NCI-H2227 treated with DMSO at 0.1 percent for 48 hours (cell line): Measurements from ENCODE around the gene C3orf38.
"Not testable (repeated sequence)": the region's sequence is repeated elsewhere in the genome, so short reads cannot be mapped to it uniquely, and the experiment has no call there.

ENCODE experiments used
- DNase-seq: peaks from one replicate; lab custom pipeline; 2025; lab: John Stamatoyannopoulos, UW

Gene C3orf38

GRCh38 chr3:88149509-88150362 lies at the start of gene C3orf38:
C3orf38 (plus strand) TSS chr3:88149959; CDS start chr3:88150053, 94 bp downstream.
- DNase-seq = peak; percentile 76

GRCh38 chr3:88101142-88101541 lies 48.6 kb upstream of the C3orf38 start:
- no peak for DNase-seq

GRCh38 chr3:88105325-88105724 lies 44.4 kb upstream of the C3orf38 start:
- DNase-seq = no peak

GRCh38 chr3:88112289-88112688 lies 37.5 kb upstream of the C3orf38 start:
- no peak for DNase-seq

GRCh38 chr3:88113311-88114162 lies 36.2 kb upstream of the C3orf38 start:
- DNase-seq = peak; percentile 39

GRCh38 chr3:88114878-88115549 lies 34.7 kb upstream of the C3orf38 start:
- no peak for DNase-seq

GRCh38 chr3:88117683-88118082 lies 32.1 kb upstream of the C3orf38 start:
- DNase-seq = no peak

- not testable (repeated sequence) for DNase-seq
These were observed 31.2 kb upstream of the C3orf38 start for GRCh38 chr3:88118603-88119002.

- no peak for DNase-seq
These were observed 26.2 kb upstream of the C3orf38 start for GRCh38 chr3:88123526-88123925.

- DNase-seq = no peak
These were observed 18.1 kb upstream of the C3orf38 start for GRCh38 chr3:88131695-88132094.

GRCh38 chr3:88132894-88133293 lies 16.9 kb upstream of the C3orf38 start:
- no peak for DNase-seq

GRCh38 chr3:88133711-88134263 lies 16.0 kb upstream of the C3orf38 start:
- DNase-seq = no peak

GRCh38 chr3:88137836-88138235 lies 11.9 kb upstream of the C3orf38 start:
- no peak for DNase-seq

GRCh38 chr3:88141458-88142083 lies 8.2 kb upstream of the C3orf38 start:
- no peak for DNase-seq

GRCh38 chr3:88142094-88142624 lies 7.6 kb upstream of the C3orf38 start:
- DNase-seq = no peak

GRCh38 chr3:88147261-88147660 lies 2.5 kb upstream of the C3orf38 start:
- no peak for DNase-seq

GRCh38 chr3:88148651-88149050 lies 1.1 kb upstream of the C3orf38 start:
- DNase-seq = no peak

GRCh38 chr3:88149101-88149508 lies 654 bp upstream of the C3orf38 start:
- peak; percentile 70 for DNase-seq

GRCh38 chr3:88150371-88150770 lies 612 bp downstream of the C3orf38 start:
- DNase-seq = no peak

- DNase-seq = no peak
These were observed 1.0 kb downstream of the C3orf38 start for GRCh38 chr3:88150806-88151205.

- no peak for DNase-seq
These were observed 1.6 kb downstream of the C3orf38 start for GRCh38 chr3:88151358-88151757.
